ENCODE results near the gene SAP30BP.

Gene SAP30BP

DNA sequence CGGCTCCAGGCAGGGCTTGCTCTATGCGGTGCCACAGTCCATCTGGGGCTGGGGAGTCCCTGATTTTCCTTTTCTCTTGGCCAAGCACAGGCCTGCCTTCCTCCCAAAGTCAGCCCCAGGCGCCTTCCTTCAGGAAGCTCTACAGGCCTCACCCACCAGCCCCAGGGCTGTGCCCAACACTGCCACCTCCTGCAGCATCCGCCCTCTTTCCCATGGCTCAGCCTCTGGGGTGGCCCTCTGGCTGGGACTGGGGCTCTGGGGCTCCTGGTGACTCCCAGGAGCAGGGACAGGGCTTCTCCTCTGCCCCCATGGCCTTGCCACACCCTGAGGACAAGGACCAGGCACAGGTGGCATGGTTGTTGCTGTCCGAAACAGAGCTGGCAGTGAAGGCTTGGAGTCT is 54.9 kb downstream of the SAP30BP start:
- no peak overlapping the region for H3K4me3 ChIP-seq (ENCODE audit: control insufficient read depth, low read depth, low read length)
- DNase-seq (ENCODE audit: low read depth): no peak
- TF ChIP-seq, protein P1, sequence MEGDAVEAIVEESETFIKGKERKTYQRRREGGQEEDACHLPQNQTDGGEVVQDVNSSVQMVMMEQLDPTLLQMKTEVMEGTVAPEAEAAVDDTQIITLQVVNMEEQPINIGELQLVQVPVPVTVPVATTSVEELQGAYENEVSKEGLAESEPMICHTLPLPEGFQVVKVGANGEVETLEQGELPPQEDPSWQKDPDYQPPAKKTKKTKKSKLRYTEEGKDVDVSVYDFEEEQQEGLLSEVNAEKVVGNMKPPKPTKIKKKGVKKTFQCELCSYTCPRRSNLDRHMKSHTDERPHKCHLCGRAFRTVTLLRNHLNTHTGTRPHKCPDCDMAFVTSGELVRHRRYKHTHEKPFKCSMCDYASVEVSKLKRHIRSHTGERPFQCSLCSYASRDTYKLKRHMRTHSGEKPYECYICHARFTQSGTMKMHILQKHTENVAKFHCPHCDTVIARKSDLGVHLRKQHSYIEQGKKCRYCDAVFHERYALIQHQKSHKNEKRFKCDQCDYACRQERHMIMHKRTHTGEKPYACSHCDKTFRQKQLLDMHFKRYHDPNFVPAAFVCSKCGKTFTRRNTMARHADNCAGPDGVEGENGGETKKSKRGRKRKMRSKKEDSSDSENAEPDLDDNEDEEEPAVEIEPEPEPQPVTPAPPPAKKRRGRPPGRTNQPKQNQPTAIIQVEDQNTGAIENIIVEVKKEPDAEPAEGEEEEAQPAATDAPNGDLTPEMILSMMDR (conservative IDR thresholded peaks at IDR 0.05; ENCODE audit: control insufficient read depth, insufficient read depth, low read depth, low read length): no peak

DNA sequence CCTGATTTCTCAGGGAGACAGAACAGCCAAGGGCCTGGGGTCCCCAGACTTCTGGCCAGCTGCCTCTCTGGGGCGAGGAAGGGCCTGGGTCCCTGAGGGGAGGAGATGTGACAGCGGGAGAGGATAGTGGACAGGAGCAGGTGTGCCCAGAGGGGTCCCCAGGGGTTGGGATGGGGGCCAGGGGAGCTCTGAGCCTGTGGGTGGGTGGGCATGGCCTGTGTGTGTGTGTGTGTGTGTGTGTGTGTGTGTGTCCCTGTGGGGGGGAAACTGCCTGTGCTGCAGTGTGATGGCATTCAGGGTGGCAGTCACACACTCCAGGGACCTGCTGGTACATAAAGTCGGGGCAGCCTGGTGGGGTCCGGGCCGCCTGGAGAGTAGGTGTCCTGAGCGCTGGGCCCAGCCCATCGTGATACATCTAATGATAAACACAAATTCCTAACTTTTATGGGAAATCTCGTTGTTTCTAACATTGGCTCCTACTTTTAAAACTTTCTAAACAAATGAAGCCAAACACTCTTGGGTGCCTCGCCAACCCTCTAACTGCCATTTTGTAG is 55.5 kb downstream of the SAP30BP start:
- no peak for DNase-seq (ENCODE audit: low read depth)
- H3K4me3 ChIP-seq (ENCODE audit: control insufficient read depth, low read depth, low read length): no peak overlapping the region
- TF ChIP-seq, protein P1 (conservative IDR thresholded peaks at IDR 0.05; ENCODE audit: control insufficient read depth, insufficient read depth, low read depth, low read length): no peak

DNA sequence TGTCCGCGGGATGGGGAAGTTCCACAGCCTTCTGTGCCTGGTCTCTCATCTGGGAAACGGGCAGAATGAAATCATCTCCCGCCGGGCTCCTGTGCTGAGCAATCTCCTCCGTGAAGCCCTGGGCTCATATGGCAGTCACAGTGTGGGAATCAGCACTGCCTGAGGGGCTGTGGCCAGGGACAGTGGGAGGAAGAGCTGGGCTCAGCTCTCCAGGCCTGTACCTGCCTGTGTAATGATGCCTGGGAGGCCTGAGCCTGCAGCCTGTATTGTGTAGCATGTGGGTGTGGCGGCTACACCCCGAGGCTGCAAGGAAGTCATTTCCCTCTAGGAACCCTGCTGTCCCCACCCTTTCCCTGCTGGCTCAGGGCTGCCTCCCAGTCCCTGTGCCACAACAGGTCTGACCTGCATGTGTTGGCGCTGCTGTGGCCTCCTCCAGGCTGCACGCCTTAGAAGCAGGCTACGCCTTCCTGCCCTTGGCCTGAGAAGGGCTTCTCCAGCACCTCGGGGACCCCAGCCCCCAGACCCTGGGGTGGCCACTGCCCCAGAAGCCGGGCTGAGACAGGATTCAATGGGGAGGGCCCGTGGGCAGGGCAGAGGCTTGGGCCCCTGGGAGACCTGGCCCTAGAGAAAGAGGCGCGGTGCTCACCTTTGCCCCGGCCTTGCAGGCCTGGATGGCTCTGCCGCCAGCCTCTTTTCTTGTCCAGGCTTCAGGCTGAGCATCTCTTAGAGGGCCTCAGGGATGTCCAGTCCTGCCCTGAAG is 56.2 kb downstream of the SAP30BP start:
- no peak for DNase-seq (ENCODE audit: low read depth)
- no peak overlapping the region for H3K4me3 ChIP-seq (ENCODE audit: control insufficient read depth, low read depth, low read length)
- TF ChIP-seq, protein P1 (conservative IDR thresholded peaks at IDR 0.05; ENCODE audit: control insufficient read depth, insufficient read depth, low read depth, low read length): no peak

DNA sequence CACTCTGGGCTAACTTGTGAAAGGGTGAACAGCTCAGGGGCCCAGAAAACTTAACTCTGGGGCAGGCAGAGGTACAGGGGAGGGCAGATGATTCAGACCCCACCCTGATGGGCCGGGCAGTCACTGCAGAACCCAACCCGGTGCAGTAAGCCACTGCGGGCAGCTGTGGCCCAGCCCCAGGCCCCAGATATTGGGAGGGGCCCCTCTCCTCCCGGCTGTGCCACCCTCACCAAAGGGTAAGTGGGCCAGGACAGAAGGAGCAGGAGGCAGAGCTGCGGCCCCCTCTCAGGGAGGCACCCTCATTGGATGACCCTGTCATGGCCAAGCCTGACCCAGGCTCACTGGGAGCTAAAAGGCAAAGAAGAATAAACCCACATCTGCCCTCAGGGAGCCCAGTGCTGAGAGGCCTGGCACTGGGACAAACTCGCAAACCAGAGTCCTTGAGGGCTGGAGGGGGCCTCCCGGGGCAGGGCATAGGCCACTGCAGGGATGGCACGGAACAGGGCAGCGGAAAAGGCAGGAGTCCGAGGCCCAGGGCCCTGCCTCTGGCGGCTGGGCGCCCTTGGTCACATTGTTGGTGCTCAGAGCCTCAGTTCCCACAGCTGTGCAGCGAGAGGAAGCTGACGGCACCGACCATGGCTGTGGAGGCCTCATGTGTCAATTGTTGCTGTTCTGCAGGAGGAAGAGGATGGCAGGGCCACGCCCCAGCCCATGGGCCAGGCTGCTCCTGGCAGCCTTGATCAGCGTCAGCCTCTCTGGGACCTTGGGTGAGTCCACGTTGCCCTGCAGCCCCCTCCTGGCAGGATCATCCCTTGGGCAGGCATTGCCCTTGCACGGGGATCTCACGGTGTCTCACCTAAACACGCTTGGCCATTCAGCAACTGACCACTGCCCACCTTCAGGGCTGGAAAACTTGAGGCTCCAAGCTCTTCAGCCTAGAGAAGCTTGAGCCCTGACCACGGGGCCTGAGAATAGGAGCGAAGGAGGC is 57.2 kb downstream of the SAP30BP start:
- TF ChIP-seq, protein P1 (conservative IDR thresholded peaks at IDR 0.05; ENCODE audit: control insufficient read depth, insufficient read depth, low read depth, low read length): no peak
- no peak for DNase-seq (ENCODE audit: low read depth)
- H3K4me3 ChIP-seq (ENCODE audit: control insufficient read depth, low read depth, low read length): no peak overlapping the region

DNA sequence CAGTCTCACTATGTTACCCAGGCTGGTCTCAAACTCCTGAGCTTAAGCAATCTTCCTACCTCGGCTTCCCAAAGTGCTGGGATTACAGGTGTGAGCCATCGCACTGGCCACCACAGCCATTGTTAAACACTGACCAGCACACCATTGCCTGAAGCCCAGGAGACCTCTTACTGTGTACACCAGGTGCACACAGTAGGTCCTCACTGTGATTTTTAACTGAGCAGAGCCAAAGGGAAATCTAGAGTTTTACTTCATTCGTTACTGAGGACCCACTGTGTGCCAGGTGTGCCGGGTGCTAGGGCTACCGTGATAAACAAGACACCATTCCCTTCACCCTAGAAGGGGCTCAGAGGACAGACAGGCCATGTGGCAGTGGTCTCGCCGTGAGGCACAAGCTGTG is 58.4 kb downstream of the SAP30BP start:
- no peak overlapping the region for H3K4me3 ChIP-seq (ENCODE audit: control insufficient read depth, low read depth, low read length)
- DNase-seq (ENCODE audit: low read depth): no peak
- TF ChIP-seq, protein P1 (conservative IDR thresholded peaks at IDR 0.05; ENCODE audit: control insufficient read depth, insufficient read depth, low read depth, low read length): no peak

DNA sequence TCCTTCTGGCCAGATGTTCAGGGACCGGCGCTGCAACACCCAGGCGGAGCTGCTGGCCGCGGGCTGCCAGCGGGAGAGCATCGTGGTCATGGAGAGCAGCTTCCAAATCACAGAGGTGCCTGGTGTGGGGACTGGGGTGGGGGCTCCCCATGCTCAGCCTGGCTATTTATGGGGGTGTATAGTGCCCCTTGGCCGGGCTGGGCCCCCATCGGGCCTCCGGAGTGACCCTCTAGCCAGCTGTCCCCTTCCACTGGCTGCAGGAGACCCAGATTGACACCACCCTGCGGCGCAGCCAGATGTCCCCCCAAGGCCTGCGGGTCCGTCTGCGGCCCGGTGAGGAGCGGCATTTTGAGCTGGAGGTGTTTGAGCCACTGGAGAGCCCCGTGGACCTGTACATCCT is 60.3 kb downstream of the SAP30BP start:
- H3K4me3 ChIP-seq (ENCODE audit: control insufficient read depth, low read depth, low read length): no peak overlapping the region
- no peak for DNase-seq (ENCODE audit: low read depth)
- TF ChIP-seq, protein P1 (conservative IDR thresholded peaks at IDR 0.05; ENCODE audit: control insufficient read depth, insufficient read depth, low read depth, low read length): no peak

Data from fibroblast of mammary gland (primary cell).